Activated naive CD8-positive, alpha-beta T cell treated with anti-CD3 and anti-CD28 coated beads, Interleukin-2, amount 50 U/mL, for 24 hours (primary cell): Measurements from ENCODE around the gene OR2T27.

Experiments used
- ATAC-seq: fragments of 150-1000 bp; cut with Tn5 transposase; one replicate; pipeline ENCODE4 v1.10.0; 2021
- DNase-seq: peaks from one replicate; pipeline ENCODE4 v3.0.0; 2021
- H3K27ac Mint-ChIP-seq: one replicate; pipeline ENCODE4 v1.8.0; 2021; ENCODE audit warnings: mild to moderate bottlenecking, mixed read lengths
- H3K27me3 Mint-ChIP-seq: one replicate; pipeline ENCODE4 v1.8.0; 2021; ENCODE audit warnings: mixed read lengths
- H3K36me3 Mint-ChIP-seq: one replicate; pipeline ENCODE4 v1.8.0; 2021; ENCODE audit warnings: low read depth, mixed read lengths
- H3K4me1 Mint-ChIP-seq: one replicate; pipeline ENCODE4 v1.8.0; 2021; ENCODE audit warnings: mixed read lengths
- H3K4me3 Mint-ChIP-seq: one replicate; pipeline ENCODE4 v1.8.0; 2021; ENCODE audit warnings: mild to moderate bottlenecking, moderate library complexity, mixed read lengths
- H3K9me3 Mint-ChIP-seq: one replicate; pipeline ENCODE4 v1.8.0; 2021; ENCODE audit warnings: mixed read lengths

The OR2T27 gene

GRCh38 chr1:248625971-248626370, 29.4 kb downstream of the OR2T27 start:
- Mint-ChIP-seq H3K36me3 (no peaks in the 10 kb centered on the region), H3K9me3 (no peaks in the 10 kb centered on the region), H3K4me3 (no peak overlapping the region), H3K27ac (no peak overlapping the region), H3K27me3 (peaks cover 2% of the 10 kb centered on the region), H3K4me1 (no peaks in the 10 kb centered on the region)
- no peak for DNase-seq
- ATAC-seq: no peak

DNA sequence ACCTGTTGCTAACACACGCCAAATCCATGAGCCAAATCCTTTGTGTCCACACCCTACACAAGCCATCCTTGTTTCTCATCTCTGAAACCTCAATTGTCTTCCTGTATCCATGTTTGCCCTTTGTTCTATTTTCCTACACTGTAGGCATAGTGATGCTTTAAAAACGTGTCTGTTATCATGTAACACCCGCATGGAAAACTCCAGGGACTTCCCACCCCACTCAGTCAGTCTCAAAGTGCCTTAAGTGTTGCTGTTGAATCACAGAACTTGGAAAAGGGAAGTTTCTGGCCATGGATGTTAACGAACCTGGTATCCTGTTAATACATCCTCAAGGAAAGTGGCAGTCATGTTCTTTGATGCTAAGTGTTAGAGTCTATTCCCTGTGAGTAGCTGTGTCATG, 30.2 kb downstream of the OR2T27 start:
- Mint-ChIP-seq H3K4me3 (no peak overlapping the region), H3K4me1 (no peaks in the 10 kb centered on the region), H3K27ac (no peak overlapping the region), H3K27me3 (peaks cover 2% of the 10 kb centered on the region), H3K36me3 (no peaks in the 10 kb centered on the region), H3K9me3 (no peaks in the 10 kb centered on the region)
- DNase-seq (no peak), ATAC-seq (no peak)

DNA sequence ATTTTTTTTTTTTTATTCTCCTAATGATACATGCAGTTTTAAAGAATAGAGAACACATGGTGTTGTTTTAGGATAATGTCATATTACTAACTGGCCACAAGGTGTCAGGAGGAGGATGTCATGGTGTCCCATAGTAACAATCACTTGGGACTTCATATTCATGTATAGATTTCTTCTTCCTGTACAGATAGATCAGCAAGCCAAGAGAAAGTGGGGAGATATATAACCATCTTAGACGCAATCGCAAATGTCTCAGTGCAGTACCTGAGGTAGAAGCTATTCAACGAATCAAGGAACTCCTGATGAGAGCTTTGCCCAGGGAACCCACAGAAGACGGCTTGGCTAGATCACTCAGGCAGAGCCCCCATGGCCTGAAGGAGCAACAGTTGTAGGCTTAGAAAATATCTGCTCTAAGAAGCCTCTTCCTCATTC, 32.7 kb downstream of the OR2T27 start:
- Mint-ChIP-seq H3K4me1 (no peaks in the 10 kb centered on the region), H3K36me3 (no peaks in the 10 kb centered on the region), H3K27ac (no peak overlapping the region), H3K9me3 (no peaks in the 10 kb centered on the region), H3K4me3 (no peak overlapping the region), H3K27me3 (no peaks in the 10 kb centered on the region)
- ATAC-seq: peak; percentile 70
- no peak for DNase-seq

DNA sequence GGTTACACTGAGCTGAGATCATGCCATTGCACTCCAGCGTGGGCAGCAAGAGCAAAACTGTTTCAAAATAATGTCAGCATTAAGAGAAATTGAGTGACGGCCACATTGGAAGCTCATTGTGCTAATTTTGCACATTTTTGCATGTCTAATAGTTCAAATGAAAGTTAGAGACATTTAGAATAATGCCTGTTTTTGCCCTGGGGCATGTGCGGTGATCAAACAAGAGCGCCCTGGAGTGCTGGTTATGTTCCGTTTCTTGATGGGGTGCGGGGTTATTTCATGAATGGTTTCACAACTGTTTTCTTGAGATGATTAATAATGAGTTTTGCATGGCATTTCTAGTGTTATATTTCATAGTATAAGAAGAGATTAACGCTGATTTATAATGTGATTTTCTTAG, 33.6 kb downstream of the OR2T27 start:
- H3K27me3 Mint-ChIP-seq: no peaks in the 10 kb centered on the region
- no peaks in the 10 kb centered on the region for H3K4me1 Mint-ChIP-seq
- no peak overlapping the region for H3K4me3 Mint-ChIP-seq
- H3K36me3 Mint-ChIP-seq: no peaks in the 10 kb centered on the region
- no peak for DNase-seq
- H3K27ac Mint-ChIP-seq: no peak overlapping the region
- H3K9me3 Mint-ChIP-seq: no peaks in the 10 kb centered on the region
- no peak for ATAC-seq

GRCh38 chr1:248618878-248619277, 36.5 kb downstream of the OR2T27 start:
- Mint-ChIP-seq H3K9me3 (peaks cover 10% of the 10 kb centered on the region), H3K27ac (no peak overlapping the region), H3K27me3 (no peaks in the 10 kb centered on the region), H3K36me3 (no peaks in the 10 kb centered on the region), H3K4me3 (no peak overlapping the region), H3K4me1 (peaks cover 10% of the 10 kb centered on the region)
- DNase-seq (peak; percentile 71), ATAC-seq (peak; percentile 65)

GRCh38 chr1:248618119-248618518, 37.2 kb downstream of the OR2T27 start:
- H3K4me1 Mint-ChIP-seq: peaks cover 17% of the 10 kb centered on the region
- no peak overlapping the region for H3K27ac Mint-ChIP-seq
- H3K27me3 Mint-ChIP-seq: no peaks in the 10 kb centered on the region
- ATAC-seq (no peak), DNase-seq (no peak)
- no peak overlapping the region for H3K4me3 Mint-ChIP-seq
- no peaks in the 10 kb centered on the region for H3K36me3 Mint-ChIP-seq
- H3K9me3 Mint-ChIP-seq: peaks cover 10% of the 10 kb centered on the region

DNA sequence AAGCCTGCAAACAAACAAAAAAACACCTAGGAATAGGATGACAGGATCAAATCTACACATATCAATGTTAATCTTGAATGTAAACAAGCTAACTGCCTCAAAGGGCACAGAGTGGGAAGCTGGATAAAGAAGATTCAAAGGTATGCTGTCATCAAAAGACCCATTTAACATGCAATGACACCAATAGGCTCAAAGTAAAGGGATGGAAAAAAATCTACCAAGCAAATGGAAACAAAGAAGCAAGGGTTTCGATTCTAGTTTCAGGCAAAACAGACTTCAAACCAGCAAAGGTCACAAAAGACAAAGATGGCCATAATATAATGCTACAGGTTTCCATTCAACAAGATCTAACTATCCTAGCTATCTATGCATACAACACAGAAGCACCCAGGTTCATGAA, 41.6 kb downstream of the OR2T27 start:
- no peak for DNase-seq
- peaks cover 44% of the 10 kb centered on the region for H3K4me1 Mint-ChIP-seq
- H3K36me3 Mint-ChIP-seq: no peaks in the 10 kb centered on the region
- peak; percentile 75 for ATAC-seq
- H3K9me3 Mint-ChIP-seq: peaks cover 10% of the 10 kb centered on the region
- peak overlapping the region; percentile 14 for H3K4me3 Mint-ChIP-seq
- peak overlapping the region; percentile 84 for H3K27ac Mint-ChIP-seq
- H3K27me3 Mint-ChIP-seq: no peaks in the 10 kb centered on the region

- H3K4me3 Mint-ChIP-seq: no peak overlapping the region
- peaks cover 44% of the 10 kb centered on the region for H3K4me1 Mint-ChIP-seq
- ATAC-seq (peak; percentile 93), DNase-seq (peak; percentile 40)
- no peaks in the 10 kb centered on the region for H3K27me3 Mint-ChIP-seq
- H3K27ac Mint-ChIP-seq: no peak overlapping the region
- H3K9me3 Mint-ChIP-seq: peaks cover 10% of the 10 kb centered on the region
- H3K36me3 Mint-ChIP-seq: no peaks in the 10 kb centered on the region
Observed at GRCh38 chr1:248611883-248612414, 43.4 kb downstream of the OR2T27 start.

DNA sequence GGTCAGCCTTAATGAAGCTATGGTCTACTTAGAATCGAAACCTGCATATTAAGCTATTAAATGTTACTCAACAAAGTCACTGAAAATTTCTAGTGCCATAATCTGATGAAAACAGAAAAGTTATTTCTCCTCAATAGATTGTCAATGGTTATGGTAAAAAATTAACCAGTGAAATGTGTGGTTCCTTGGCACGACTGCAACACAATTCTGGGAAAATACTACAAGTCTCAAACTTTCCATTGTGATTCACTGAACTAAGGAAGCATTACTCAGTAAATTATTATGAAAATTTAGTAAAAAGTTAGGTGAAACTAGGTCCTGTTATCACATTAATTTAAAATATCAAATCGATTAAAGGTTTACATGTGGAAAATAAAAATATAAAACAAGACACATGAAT, 45.0 kb downstream of the OR2T27 start:
- no peak overlapping the region for H3K4me3 Mint-ChIP-seq
- H3K36me3 Mint-ChIP-seq: no peaks in the 10 kb centered on the region
- H3K27me3 Mint-ChIP-seq: no peaks in the 10 kb centered on the region
- peak overlapping the region; percentile 23 for H3K27ac Mint-ChIP-seq
- H3K9me3 Mint-ChIP-seq: peaks cover 10% of the 10 kb centered on the region
- peaks cover 44% of the 10 kb centered on the region for H3K4me1 Mint-ChIP-seq
- no peak for ATAC-seq
- DNase-seq: no peak
